ENCODE results near the gene ACTR3.

ACTR3 gene

GRCh38 chr2:114006460-114006859 is 116.6 kb downstream of the ACTR3 start:
- no peak for DNase-seq

DNA sequence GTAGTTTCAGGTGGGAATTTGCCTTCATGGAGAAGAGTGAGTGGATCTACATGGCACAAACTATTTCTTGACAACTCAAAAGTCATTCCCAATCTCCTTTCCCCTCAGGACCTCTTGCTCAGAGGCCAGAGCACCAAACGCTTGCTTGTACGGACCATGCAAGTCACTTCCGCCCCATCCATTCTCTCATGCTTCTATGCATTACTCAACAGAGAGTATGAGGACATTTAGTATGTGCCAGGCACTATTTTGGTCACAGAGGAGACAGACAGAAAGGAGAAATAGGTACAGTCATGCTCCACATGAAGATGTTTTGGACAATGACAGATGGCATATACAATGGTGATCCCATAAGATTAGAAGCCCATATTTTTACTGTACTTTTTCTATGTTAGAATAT is 117.5 kb downstream of the ACTR3 start:
- no peak for DNase-seq

DNA sequence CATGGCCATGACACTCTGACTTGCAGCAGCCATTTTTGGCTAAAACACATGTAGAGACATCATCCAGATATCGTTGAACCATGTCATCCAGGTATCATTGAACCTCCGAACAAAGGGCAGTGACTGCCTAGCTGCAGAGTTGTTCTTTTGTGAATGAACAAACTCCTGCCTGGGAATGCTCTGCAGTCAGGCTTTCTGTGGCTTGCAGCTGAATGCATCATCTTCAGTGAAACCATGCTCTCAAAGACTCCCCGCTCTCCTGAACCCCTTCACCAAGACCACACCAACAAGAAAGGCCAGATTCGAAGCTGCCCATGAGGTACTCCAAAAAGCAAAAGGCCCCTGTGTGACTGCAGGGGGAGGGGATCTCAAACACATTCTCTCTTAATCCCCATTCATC is 118.8 kb downstream of the ACTR3 start:
- no peak for DNase-seq

- no peak for DNase-seq
These were observed 119.5 kb downstream of the ACTR3 start for GRCh38 chr2:114009205-114009944.

- DNase-seq: no peak
These were observed 120.1 kb downstream of the ACTR3 start for GRCh38 chr2:114010001-114010400.

GRCh38 chr2:114011713-114012112 is 121.8 kb downstream of the ACTR3 start:
- DNase-seq: no peak

Data from activated CD4-positive, alpha-beta T cell treated with anti-CD3 and anti-CD28 coated beads, Interleukin-2, amount 50 U/mL, for 1 hour (primary cell).